Calu3 (cell line): Measurements from ENCODE around the gene TCEA2. TPM values are rescaled to one million over a fixed set of nuclear protein-coding genes. Genes with fewer than 3 reads are reported as not detected.

Experiments used
- BruUV-seq: library from RNA; stranded (reverse); fragments of 400-500 nt; replicated peaks from 2 replicates; lab custom pipeline; 2021; lab: Mats Ljungman, UMichigan
- CTCF ChIA-PET: fragments of 300-600 bp; sonication (Branson Sonifier 250); formaldehyde crosslinking; loops from one replicate; lab custom pipeline; 2022; ENCODE audit warnings: antibody characterized with exemption; lab: Charles Lee
- DNase-seq: peaks from one replicate; pipeline ENCODE4 v3.0.0; 2022
- H3K27ac Mint-ChIP-seq: one replicate; pipeline ENCODE4 v1.8.0; 2022; ENCODE audit warnings: mixed read lengths; ENCODE audit not compliant: unreplicated experiment
- H3K27me3 Mint-ChIP-seq: one replicate; pipeline ENCODE4 v1.8.0; 2022; ENCODE audit warnings: mixed read lengths; ENCODE audit not compliant: unreplicated experiment
- H3K36me3 Mint-ChIP-seq: one replicate; pipeline ENCODE4 v1.8.0; 2022; ENCODE audit warnings: mild to moderate bottlenecking, moderate library complexity, mixed read lengths; ENCODE audit not compliant: insufficient read depth, unreplicated experiment
- H3K4me1 Mint-ChIP-seq: one replicate; pipeline ENCODE4 v1.8.0; 2022; ENCODE audit warnings: mild to moderate bottlenecking, low read depth, mixed read lengths; ENCODE audit not compliant: unreplicated experiment
- H3K4me3 Mint-ChIP-seq: one replicate; pipeline ENCODE4 v1.8.0; 2022; ENCODE audit warnings: mild to moderate bottlenecking, low read depth, moderate library complexity, mixed read lengths; ENCODE audit not compliant: unreplicated experiment
- H3K9me3 Mint-ChIP-seq: one replicate; pipeline ENCODE4 v1.8.0; 2022; ENCODE audit warnings: low read depth, mixed read lengths; ENCODE audit not compliant: unreplicated experiment
- intact Hi-C: fragments of 100-400 bp; cut with micrococcal nuclease; formaldehyde crosslinking; loops from one replicate; pipeline ENCODE4 v1.10.0; 2022; ENCODE audit not compliant: unreplicated experiment
- total RNA-seq: library from RNA; stranded (reverse); gene quantifications from 2 replicates; pipeline ENCODE4 v1.2.3, GENCODE V29; 2022
- TF ChIP-seq, protein P1 (sequence below): fragments of 200-600 bp; IDR thresholded peaks from one replicate; pipeline ENCODE4 v1.8.0; 2022; ENCODE audit warnings: antibody characterized with exemption; ENCODE audit not compliant: unreplicated experiment

The TCEA2 gene
- total RNA-seq, 1 experiment from 2014 or later, result 39.9 TPM

- Mint-ChIP-seq H3K27me3 (peaks cover 30% of the 10 kb centered on the region), H3K4me3 (peak overlapping the region; percentile 82), H3K9me3 (no peaks in the 10 kb centered on the region), H3K27ac (no peak overlapping the region), H3K36me3 (peaks cover 30% of the 10 kb centered on the region), H3K4me1 (peaks cover 32% of the 10 kb centered on the region)
- CTCF ChIA-PET, result no interaction called here
- TF ChIP-seq, protein P1, sequence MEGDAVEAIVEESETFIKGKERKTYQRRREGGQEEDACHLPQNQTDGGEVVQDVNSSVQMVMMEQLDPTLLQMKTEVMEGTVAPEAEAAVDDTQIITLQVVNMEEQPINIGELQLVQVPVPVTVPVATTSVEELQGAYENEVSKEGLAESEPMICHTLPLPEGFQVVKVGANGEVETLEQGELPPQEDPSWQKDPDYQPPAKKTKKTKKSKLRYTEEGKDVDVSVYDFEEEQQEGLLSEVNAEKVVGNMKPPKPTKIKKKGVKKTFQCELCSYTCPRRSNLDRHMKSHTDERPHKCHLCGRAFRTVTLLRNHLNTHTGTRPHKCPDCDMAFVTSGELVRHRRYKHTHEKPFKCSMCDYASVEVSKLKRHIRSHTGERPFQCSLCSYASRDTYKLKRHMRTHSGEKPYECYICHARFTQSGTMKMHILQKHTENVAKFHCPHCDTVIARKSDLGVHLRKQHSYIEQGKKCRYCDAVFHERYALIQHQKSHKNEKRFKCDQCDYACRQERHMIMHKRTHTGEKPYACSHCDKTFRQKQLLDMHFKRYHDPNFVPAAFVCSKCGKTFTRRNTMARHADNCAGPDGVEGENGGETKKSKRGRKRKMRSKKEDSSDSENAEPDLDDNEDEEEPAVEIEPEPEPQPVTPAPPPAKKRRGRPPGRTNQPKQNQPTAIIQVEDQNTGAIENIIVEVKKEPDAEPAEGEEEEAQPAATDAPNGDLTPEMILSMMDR, result no peak
- DNase-seq, result no peak
- intact Hi-C loops, result no loop called here
- no TSS peak for BruUV-seq
These were observed 15.0 kb downstream of the TCEA2 start for GRCh38 chr20:64077876-64078551.

- H3K27ac Mint-ChIP-seq, result peak overlapping the region; percentile 7
- H3K4me3 Mint-ChIP-seq, result peak overlapping the region; percentile 82
- intact Hi-C loops, result no loop called here
- H3K36me3 Mint-ChIP-seq, result peaks cover 30% of the 10 kb centered on the region
- peaks cover 39% of the 10 kb centered on the region for H3K27me3 Mint-ChIP-seq
- TF ChIP-seq, protein P1, result no peak
- CTCF ChIA-PET, result interaction anchor here (0.6 to 1.2 kb wide), 2 partner anchors 10 to 1843 kb away, joined by 5 to 7 read pairs; no protein-coding TSS in a partner anchor
- no peak for DNase-seq
- H3K9me3 Mint-ChIP-seq, result no peaks in the 10 kb centered on the region
- peaks cover 32% of the 10 kb centered on the region for H3K4me1 Mint-ChIP-seq
- BruUV-seq, result no TSS peak
These were observed 15.9 kb downstream of the TCEA2 start for GRCh38 chr20:64078934-64079272.

DNA sequence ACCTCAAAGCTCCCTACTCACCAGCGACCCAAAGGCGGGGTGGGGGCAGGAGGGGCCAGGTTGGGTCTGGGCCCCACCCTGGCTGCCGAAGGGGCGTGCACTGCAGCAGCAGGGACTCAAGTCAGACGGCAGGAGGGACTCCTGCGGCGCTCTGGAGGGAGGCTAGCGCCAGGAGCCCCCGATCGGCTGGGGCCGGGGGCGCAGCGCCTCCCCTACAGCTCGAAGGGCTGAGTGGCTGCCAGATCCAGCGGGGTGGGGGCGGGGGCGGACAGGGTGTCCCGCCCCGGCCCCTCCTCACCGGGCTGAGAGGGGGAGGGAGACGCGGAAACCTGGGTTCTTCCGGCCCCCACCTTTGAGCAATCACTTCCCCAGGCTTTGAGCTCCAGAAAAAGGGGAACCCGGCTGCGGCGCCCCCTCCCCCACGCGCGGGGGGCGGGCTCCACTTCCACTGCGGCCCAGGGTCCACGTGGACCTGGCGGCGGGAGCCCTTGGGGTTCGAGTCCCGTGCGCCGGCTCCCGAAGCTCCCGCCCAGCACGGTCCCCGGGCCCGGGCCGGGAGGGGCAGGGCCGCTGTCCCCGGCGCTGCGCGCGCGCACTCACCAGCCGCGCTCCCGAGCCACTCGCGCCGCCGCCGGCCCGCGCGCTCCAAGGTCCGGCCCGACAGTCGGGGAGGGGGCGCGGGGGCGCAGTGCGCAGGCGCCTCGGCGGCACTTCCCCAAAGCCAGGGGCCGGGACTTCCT lies 16.4 kb downstream of the TCEA2 start, which contains the start of gene RGS19:
Gene RGS19 (minus strand): TSS at position 246 of the 740 bp plus-strand sequence. CDS start 2,632 bp downstream, outside the sequence.
- Mint-ChIP-seq H3K4me3 (peak within 1 kb of the TSS; percentile 82), H3K36me3 (peaks cover 35% of the 10 kb centered on the region), H3K27me3 (peaks cover 44% of the 10 kb centered on the region), H3K27ac (peak within 1 kb of the TSS; percentile 68), H3K9me3 (no peaks in the 10 kb centered on the region), H3K4me1 (peaks cover 32% of the 10 kb centered on the region)
- CTCF ChIA-PET, result interaction anchor here (0.6 to 1.2 kb wide), 4 partner anchors 10 to 1843 kb away, joined by 3 to 7 read pairs (median 4); no protein-coding TSS in a partner anchor
- no TSS peak for BruUV-seq
- TF ChIP-seq, protein P1, result no peak
- DNase-seq, result peak; percentile 86
- intact Hi-C loops, result loop anchor here (5.0 kb wide), 1 partner anchor 43 kb away; no protein-coding TSS in a partner anchor

- TF ChIP-seq, protein P1, result no peak
- H3K27me3 Mint-ChIP-seq, result peaks cover 52% of the 10 kb centered on the region
- CTCF ChIA-PET, result interaction anchor here (0.7 to 1.2 kb wide), 3 partner anchors 11 to 40 kb away, joined by 3 to 5 read pairs (median 3); no protein-coding TSS in a partner anchor
- DNase-seq, result no peak
- peaks cover 32% of the 10 kb centered on the region for H3K4me1 Mint-ChIP-seq
- intact Hi-C loops, result loop anchor here (5.0 kb wide), 1 partner anchor 42 kb away; no protein-coding TSS in a partner anchor
- peaks cover 41% of the 10 kb centered on the region for H3K36me3 Mint-ChIP-seq
- BruUV-seq, result no TSS peak
- no peaks in the 10 kb centered on the region for H3K9me3 Mint-ChIP-seq
- peak within 1 kb of the TSS; percentile 68 for H3K27ac Mint-ChIP-seq
- H3K4me3 Mint-ChIP-seq, result peak within 1 kb of the TSS; percentile 82
These were observed 17.2 kb downstream of the TCEA2 start, which contains the start of gene OPRL1 for GRCh38 chr20:64080013-64080812. TSS of gene OPRL1 (plus strand) at chr20:64080082. CDS start at chr20:64092721, 12,639 bp downstream.
